ENCODE measurements around the gene GJD4. TPM values are rescaled to one million over a fixed set of nuclear protein-coding genes. Genes with fewer than 3 reads are reported as not detected.

Gene GJD4
- total RNA-seq, 4 donors from 2014 or later, result 0.42 to 1.2 TPM; not detected in 2

DNA sequence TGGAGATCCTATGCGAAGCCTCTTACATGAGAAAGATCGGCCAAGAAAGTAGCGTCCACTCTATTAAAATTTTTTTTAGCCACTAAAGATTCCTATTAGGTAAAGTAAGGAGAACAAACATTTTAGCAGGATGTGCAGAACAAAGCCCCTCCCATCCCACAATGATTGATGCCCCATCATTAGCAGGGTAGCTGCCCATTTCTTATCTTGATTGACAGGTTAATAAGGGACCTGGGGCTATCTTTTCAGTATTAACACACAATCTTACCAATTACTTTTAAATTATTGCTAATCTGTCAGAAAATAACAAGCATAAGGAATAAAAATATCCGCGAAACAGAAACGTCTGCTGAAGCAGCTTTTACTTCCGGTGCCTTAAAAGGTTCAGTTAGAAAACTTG is 31.8 kb downstream of the GJD4 start:
- Histone ChIP-seq H3K9me3 (no peaks in the 10 kb centered on the region), H3K36me3 (no peaks in the 10 kb centered on the region), H3K27me3 (peaks cover 7% of the 10 kb centered on the region), H3K4me3 (no peak overlapping the region), H3K27ac (no peak overlapping the region), H3K4me1 (peaks cover 44% of the 10 kb centered on the region)
- TF ChIP-seq POLR2A (IDR thresholded peaks at IDR 0.05), result no peak
- no peak for TF ChIP-seq EP300 (IDR thresholded peaks at IDR 0.05)
- WGBS, result 44% methylated on average over 7 of the region's 7 CpGs
- DNase-seq (ENCODE audit: low spot score in 2 of 2), result no peak

DNA sequence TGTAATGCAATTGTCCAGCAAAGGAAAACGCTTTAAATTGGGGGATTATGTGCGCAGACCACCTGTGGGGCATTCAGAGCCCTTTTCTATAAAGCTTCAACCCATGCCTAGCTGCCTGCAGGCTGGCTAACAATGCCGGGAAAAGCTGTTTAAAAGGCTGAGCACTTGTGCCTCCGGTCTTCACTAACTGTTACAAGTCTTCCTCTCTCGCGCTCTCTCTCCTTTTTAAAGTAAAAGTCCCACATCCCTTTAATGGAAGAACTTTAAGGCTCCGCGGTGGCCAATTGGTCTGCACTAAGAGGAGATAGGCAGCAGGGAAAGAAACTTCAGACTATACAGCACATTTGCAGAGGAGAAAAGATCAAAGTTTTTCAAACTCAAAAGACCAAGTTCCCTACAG is 32.3 kb downstream of the GJD4 start:
- no peak overlapping the region for H3K27ac ChIP-seq
- no peak for TF ChIP-seq POLR2A (IDR thresholded peaks at IDR 0.05)
- no peak for TF ChIP-seq POLR2AphosphoS5 (IDR thresholded peaks at IDR 0.05)
- TF ChIP-seq EP300 (IDR thresholded peaks at IDR 0.05), result no peak
- TF ChIP-seq, protein P1, sequence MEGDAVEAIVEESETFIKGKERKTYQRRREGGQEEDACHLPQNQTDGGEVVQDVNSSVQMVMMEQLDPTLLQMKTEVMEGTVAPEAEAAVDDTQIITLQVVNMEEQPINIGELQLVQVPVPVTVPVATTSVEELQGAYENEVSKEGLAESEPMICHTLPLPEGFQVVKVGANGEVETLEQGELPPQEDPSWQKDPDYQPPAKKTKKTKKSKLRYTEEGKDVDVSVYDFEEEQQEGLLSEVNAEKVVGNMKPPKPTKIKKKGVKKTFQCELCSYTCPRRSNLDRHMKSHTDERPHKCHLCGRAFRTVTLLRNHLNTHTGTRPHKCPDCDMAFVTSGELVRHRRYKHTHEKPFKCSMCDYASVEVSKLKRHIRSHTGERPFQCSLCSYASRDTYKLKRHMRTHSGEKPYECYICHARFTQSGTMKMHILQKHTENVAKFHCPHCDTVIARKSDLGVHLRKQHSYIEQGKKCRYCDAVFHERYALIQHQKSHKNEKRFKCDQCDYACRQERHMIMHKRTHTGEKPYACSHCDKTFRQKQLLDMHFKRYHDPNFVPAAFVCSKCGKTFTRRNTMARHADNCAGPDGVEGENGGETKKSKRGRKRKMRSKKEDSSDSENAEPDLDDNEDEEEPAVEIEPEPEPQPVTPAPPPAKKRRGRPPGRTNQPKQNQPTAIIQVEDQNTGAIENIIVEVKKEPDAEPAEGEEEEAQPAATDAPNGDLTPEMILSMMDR (IDR thresholded peaks at IDR 0.05), result no peak
- no peak for DNase-seq (ENCODE audit: low spot score in 2 of 2)
- no peak overlapping the region for H3K4me3 ChIP-seq
- no peaks in the 10 kb centered on the region for H3K36me3 ChIP-seq
- H3K9me3 ChIP-seq, result no peaks in the 10 kb centered on the region
- WGBS, result 48% methylated on average over 8 of the region's 8 CpGs
- peaks cover 47% of the 10 kb centered on the region for H3K4me1 ChIP-seq
- H3K27me3 ChIP-seq, result peaks cover 7% of the 10 kb centered on the region

- H3K27ac ChIP-seq, result no peak overlapping the region
- H3K4me3 ChIP-seq, result no peak overlapping the region
- H3K9me3 ChIP-seq, result no peaks in the 10 kb centered on the region
- no peak for DNase-seq (ENCODE audit: low spot score in 2 of 2)
- TF ChIP-seq EP300 (IDR thresholded peaks at IDR 0.05), result no peak
- TF ChIP-seq POLR2A (IDR thresholded peaks at IDR 0.05), result no peak
- TF ChIP-seq, protein P1 (IDR thresholded peaks at IDR 0.05), result no peak
- no peak for TF ChIP-seq POLR2AphosphoS5 (IDR thresholded peaks at IDR 0.05)
- H3K27me3 ChIP-seq, result peaks cover 7% of the 10 kb centered on the region
- H3K4me1 ChIP-seq, result peaks cover 53% of the 10 kb centered on the region
- no peaks in the 10 kb centered on the region for H3K36me3 ChIP-seq
- WGBS, result 91% methylated on average over 4 of the region's 4 CpGs
Observed at GRCh38 chr10:35638101-35638500, 33.0 kb downstream of the GJD4 start.

DNA sequence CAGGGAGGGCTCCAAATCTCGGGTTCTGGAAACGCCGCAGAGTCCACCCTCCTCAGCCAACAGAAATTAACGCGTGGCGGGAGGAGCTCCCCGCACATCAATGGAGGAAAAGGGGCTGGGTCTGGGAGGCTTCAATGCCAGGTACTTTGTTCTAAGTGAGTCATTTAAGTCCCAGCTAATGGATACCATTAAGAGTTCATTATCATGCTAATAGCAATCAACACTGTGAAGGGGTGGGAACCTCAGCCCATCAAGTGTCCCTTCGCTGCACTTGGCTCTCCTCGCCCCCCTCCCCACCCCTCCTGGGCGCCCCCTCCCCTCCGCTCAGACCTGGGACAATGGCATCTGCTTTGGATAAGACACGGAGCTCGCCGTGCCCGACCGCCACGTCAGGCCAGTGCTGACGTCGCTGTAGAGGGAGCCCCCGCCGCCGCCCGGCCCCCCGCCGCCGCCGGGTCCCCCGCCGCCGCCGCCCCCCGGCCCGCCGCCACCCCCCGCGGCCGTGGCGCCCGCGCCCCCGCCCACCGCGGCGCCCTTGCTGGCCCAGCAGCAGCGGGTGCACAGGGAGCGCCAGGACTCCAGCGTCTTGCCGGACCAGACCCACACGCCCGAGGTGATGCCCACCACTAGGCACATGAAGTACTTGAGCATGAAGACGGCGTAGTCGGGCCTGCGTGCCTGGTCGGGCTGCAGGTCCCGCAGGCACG is 34.0 kb downstream of the GJD4 start:
- Histone ChIP-seq H3K27me3 (peaks cover 7% of the 10 kb centered on the region), H3K4me3 (peak overlapping the region; percentile 94), H3K36me3 (no peaks in the 10 kb centered on the region), H3K9me3 (no peaks in the 10 kb centered on the region), H3K4me1 (peaks cover 63% of the 10 kb centered on the region), H3K27ac (no peak overlapping the region)
- WGBS, result 64% methylated on average over 10 of the region's 57 CpGs
- DNase-seq (ENCODE audit: low spot score in 2 of 2), result no peak
- TF ChIP-seq, protein P1 (IDR thresholded peaks at IDR 0.05), result no peak
- no peak for TF ChIP-seq POLR2AphosphoS5 (IDR thresholded peaks at IDR 0.05)
- no peak for TF ChIP-seq POLR2A (IDR thresholded peaks at IDR 0.05)
- TF ChIP-seq EP300 (IDR thresholded peaks at IDR 0.05), result no peak

DNA sequence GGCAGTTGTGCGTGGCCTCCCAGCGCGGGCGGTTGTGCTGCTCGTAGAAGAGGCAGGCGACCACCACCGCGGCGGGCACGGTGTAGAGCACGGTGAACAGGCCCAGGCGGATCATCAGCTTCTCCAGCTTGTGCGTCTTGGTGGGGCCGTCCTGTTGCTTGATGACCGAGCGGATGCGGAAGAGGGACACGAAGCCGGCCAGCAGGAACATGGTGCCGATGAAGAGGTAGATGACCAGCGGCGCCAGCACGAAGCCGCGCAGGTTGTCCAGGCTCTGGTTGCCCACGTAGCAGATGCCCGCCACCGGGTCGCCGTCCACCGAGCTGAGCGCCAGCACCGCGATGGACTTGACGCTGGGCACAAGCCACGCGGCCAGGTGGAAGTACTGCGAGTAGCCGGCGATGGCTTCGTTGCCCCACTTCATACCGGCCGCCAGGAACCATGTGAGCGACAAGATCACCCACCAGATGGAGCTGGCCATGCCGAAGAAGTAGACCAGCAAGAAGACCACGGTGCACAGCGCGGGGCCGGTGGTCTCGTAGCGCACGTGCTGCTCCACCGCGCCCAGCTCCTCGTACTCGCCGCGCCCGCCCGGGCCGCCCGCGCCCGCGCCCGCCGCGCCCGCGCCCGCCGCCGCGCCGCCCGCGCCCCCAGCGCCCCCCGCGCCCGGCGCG is 34.7 kb downstream of the GJD4 start:
- Histone ChIP-seq H3K9me3 (no peaks in the 10 kb centered on the region), H3K4me3 (peak overlapping the region; percentile 94), H3K27me3 (peaks cover 7% of the 10 kb centered on the region), H3K27ac (no peak overlapping the region), H3K36me3 (no peaks in the 10 kb centered on the region), H3K4me1 (peaks cover 67% of the 10 kb centered on the region)
- no peak for TF ChIP-seq POLR2AphosphoS5 (IDR thresholded peaks at IDR 0.05)
- TF ChIP-seq, protein P1 (IDR thresholded peaks at IDR 0.05), result no peak
- TF ChIP-seq POLR2A (IDR thresholded peaks at IDR 0.05), result no peak
- no peak for TF ChIP-seq EP300 (IDR thresholded peaks at IDR 0.05)
- WGBS, result 16% methylated on average over 29 of the region's 83 CpGs
- peak in 1 of 2 donors; percentile 62 for DNase-seq (ENCODE audit: low spot score in 2 of 2)
